H4 (cell line): ENCODE measurements around the gene PHYKPL. TPM values are rescaled to one million over a fixed set of nuclear protein-coding genes. Genes with fewer than 3 reads are reported as not detected.

Experiments
- DNase-seq: peaks from one replicate; pipeline ENCODE4 v3.0.0-alpha.2; 2015; ENCODE audit warnings: low spot score
- total RNA-seq: library from RNA; depleted of rRNA; stranded (reverse); fragments of >200 nt; shearing (Covaris generic); gene quantifications from 2 replicates; pipeline ENCODE4 v1.2.3, GENCODE V29; 2014; rRNA removed

Gene PHYKPL
- total RNA-seq, 1 experiment from 2014 or later: 16.3 TPM

GRCh38 chr5:178189433-178189832, 43.2 kb downstream of the PHYKPL start:
- no peak for DNase-seq

- no peak for DNase-seq
Measured at GRCh38 chr5:178187014-178187413, 45.6 kb downstream of the PHYKPL start, which contains the start of gene GMCL2. Gene GMCL2, minus strand, starts transcription at chr5:178187371. Its CDS starts 72 bp downstream, at chr5:178187299.

- no peak for DNase-seq
Measured at GRCh38 chr5:178186427-178186826, 46.2 kb downstream of the PHYKPL start.

GRCh38 chr5:178182158-178182876, 50.3 kb downstream of the PHYKPL start:
- DNase-seq: no peak

DNA sequence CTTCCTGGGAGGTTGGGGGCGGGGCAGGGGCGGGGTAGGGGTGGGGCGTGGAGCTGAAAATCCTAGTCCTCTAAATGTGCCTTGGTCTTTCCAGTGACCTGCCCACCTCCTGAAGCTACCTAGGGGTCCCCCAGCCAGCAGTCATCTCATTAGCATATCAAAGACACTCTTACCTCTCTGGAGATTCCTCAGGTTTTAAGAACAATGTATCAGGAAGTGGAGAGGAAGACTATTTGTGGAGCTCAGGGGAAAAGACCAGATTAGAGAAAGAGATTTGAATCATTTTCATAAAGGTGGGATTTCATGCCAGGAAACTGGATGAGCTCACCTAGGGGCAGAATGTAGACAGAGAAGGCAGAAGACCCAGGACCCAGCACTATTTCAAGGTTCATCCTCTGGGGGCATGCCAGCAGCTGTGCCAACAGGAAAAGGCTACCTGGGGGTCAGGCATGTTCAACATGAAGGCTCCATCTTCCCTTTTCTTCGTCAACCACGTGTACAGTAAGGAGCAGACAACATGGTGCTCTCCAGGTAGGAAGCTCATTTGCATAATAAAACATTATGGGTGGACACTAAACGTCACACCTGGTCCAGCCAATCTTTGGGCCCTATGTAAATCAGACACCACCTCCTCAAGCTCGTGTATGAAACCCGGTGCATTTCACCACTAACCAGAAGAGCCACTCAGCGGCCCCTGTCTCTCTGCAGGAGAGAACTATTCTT, 52.3 kb downstream of the PHYKPL start:
- DNase-seq: no peak

DNA sequence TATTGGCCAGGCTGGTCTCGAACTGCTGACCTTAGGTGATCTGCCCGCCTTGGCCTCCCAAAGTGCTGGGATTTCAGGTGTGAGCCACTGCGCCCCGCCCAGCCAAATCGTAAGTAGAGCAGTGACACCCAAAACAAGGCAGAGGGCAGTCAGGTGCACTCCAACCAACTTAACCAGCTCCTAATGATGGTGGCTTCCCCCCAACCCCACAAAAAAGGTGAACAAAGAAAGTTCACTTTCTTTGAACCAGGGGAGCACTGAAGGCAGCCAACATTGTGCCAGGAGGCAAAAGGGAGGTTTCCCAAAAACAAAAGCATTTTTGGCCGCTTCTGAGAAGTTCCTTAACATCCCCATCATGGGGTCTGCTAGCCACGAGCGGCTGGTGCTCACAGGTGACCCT, 55.0 kb downstream of the PHYKPL start:
- no peak for DNase-seq

DNA sequence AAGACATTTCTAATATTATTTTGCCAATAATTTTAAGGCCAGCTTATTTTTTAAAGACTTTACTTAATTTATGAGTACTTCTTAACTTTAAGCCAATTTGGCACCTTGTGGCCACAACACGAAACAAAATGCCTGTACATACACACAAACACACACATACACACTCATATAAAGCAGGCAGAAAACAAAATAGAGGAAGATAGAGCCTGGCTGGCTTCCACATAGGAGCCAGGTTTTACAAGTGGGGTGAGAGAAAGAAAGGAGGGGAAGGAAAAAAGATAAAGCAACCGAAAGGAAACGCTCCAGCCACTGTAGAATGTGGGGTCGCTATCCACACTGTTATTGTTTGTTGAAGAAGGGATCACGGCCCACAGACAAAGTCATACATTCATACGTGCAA, 55.8 kb downstream of the PHYKPL start:
- no peak for DNase-seq

DNA sequence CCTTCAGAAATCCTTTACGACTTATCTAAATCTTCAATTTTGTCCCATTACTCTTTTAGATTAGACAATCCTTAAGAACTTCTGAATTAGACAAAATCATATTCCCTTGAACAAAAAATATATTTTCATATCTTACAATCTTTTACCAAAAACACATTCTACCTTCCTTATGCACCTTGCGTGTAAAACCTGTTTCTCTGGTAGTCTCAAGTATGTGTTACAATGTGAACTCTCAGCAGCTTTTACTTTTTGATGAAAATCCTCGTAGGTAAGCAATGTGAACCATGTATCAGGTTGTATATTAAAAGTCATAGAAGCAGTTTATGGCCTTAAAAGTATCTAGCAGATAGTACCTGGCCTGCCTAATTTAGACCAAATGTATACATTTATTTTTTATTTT, 58.1 kb downstream of the PHYKPL start:
- DNase-seq: no peak

GRCh38 chr5:178170455-178170854, 62.1 kb downstream of the PHYKPL start:
- no peak for DNase-seq

DNA sequence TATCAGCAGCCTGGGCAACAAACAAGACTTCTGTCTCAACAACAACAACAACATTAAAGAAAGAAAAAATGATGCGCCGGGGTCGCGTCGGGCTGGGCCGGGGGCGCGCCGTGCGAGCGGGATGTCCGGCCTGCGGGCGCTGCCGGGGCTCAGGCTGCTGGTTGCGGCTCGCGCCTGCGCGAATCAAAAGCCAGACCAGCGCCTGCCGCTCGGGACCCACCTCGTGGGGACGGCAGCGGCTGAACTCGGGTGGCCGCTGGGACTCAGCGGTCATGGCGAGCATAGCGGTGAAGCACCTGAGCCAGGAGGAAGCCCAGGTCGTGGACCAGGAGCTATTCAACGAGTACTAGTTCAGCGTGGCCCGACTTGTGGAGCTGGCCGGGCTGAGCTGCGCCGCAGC, 67.0 kb downstream of the PHYKPL start:
- peak; percentile 12 for DNase-seq

DNA sequence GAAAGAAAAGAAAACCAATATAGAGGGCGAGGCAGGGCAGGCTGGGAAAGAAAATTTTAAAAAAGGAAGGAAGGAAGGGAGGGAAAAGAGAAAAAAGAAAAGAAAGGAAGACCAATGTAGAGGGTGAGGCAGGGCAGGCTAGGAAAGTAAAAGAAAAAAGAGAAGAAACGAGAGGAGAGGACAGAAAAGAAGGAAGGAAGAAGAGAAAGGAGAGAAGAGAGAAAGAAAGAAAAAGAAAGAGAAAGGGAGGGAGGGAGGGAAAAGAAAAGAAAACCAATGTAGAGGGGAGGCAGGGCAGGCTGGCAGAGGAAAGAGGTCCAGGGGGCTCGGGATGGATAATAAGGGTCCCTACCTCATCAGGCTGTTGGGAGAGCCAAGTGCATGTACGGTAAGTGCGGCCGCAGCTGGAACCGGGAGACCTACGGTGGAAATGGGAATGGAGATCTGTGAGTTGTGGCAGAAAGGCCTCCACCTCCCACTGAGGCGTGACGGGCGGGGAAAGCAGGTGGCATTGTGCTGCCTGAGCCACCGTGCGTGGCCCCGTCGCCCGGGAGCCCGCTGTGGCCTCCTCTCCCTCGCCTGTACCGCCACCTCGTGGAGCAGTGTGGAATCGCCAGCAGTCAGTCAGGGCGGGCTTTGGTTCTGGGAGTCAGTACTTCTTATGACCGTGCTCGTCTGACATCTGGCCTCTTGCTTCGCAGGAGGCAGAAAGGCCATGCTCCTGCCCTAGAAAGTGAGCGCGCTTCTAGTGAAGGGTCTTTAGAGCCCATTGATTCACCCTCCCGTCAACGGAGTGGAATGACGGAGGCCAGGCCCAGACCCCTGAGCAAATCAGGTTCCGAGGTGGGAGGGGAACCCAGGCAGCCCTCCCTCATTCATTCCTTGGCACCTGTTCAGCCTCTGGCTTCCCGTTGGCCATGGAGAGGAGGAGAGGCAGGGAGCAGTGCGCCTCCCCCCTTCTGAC, 68.5 kb downstream of the PHYKPL start:
- DNase-seq: peak; percentile 84

- no peak for DNase-seq
Measured at GRCh38 chr5:178162481-178162880, 70.1 kb downstream of the PHYKPL start.

DNA sequence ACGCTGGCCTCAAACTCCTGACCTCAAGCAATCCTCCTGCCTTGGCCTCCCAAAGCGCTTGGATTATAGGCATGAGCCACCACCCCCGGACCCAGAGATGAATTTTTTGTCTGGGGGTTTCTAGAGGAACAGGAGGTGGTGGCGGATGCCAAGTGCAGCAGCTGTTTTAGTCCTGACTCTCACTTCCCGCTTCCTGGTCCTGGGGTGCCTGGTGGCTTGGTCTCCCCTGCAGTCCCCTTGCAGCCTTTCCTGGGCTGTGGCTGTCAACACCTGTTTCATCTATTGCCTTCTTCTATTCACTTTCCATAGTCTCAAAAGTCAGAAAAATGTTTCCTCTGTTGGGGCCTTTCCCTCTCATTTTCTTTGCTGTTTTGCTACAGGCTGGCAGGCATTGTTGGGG, 72.4 kb downstream of the PHYKPL start:
- DNase-seq: peak; percentile 2

Other genes starting within 250 kb of the PHYKPL start
- not detected in 2 replicates for gene PROP1, start 236.6 kb downstream of the PHYKPL start, total RNA-seq
- gene N4BP3, start 119.3 kb downstream of the PHYKPL start, total RNA-seq: 0.25 and 0.39 TPM in 2 replicates
- 33.8 and 39.6 TPM in 2 replicates for gene RMND5B, start 101.8 kb downstream of the PHYKPL start, total RNA-seq
- gene NHP2, start 78.9 kb downstream of the PHYKPL start, total RNA-seq: 561 and 591 TPM in 2 replicates
- not detected in 2 replicates for gene GMCL2, start 45.4 kb downstream of the PHYKPL start, total RNA-seq
- gene HNRNPAB, start 28.3 kb downstream of the PHYKPL start, total RNA-seq: 138 and 184 TPM in 2 replicates